NCI-H1930 (cell line): Measurements from ENCODE around the gene ZFP36L2.
"Not testable (repeated sequence)": the region's sequence is repeated elsewhere in the genome, so short reads cannot be mapped to it uniquely, and the experiment has no call there.

Experiments
- DNase-seq, 2 experiments: peaks; one replicate each; lab custom pipeline; 2025; lab: John Stamatoyannopoulos, UW

ZFP36L2 gene

GRCh38 chr2:43207553-43208300, 18.7 kb downstream of the ZFP36L2 start:
- DNase-seq = no peak

- no peak for DNase-seq
These were observed 19.8 kb downstream of the ZFP36L2 start for GRCh38 chr2:43206602-43207001.

- DNase-seq = no peak
These were observed 23.0 kb downstream of the ZFP36L2 start for GRCh38 chr2:43203373-43203772.

GRCh38 chr2:43202289-43202688, 24.1 kb downstream of the ZFP36L2 start:
- no peak for DNase-seq

- DNase-seq = no peak
These were observed 24.9 kb downstream of the ZFP36L2 start for GRCh38 chr2:43201497-43201896.

- no peak for DNase-seq
These were observed 25.4 kb downstream of the ZFP36L2 start for GRCh38 chr2:43201016-43201415.

- no peak for DNase-seq
These were observed 26.6 kb downstream of the ZFP36L2 start for GRCh38 chr2:43199492-43200488.

- no peak for DNase-seq
These were observed 28.1 kb downstream of the ZFP36L2 start for GRCh38 chr2:43198263-43198662.

- no peak for DNase-seq
These were observed 28.9 kb downstream of the ZFP36L2 start for GRCh38 chr2:43197588-43197896.

- no peak for DNase-seq
These were observed 29.4 kb downstream of the ZFP36L2 start for GRCh38 chr2:43196768-43197587.

GRCh38 chr2:43194121-43194869, 32.1 kb downstream of the ZFP36L2 start:
- no peak for DNase-seq

- no peak for DNase-seq
These were observed 32.7 kb downstream of the ZFP36L2 start for GRCh38 chr2:43193652-43194120.

GRCh38 chr2:43192744-43193651, 33.4 kb downstream of the ZFP36L2 start:
- DNase-seq = no peak

GRCh38 chr2:43191947-43192516, 34.4 kb downstream of the ZFP36L2 start:
- no peak for DNase-seq

- DNase-seq = no peak
These were observed 35.9 kb downstream of the ZFP36L2 start for GRCh38 chr2:43190311-43191052.

- DNase-seq = not testable (repeated sequence)
These were observed 36.5 kb downstream of the ZFP36L2 start for GRCh38 chr2:43189861-43190260.

GRCh38 chr2:43188561-43189386, 37.6 kb downstream of the ZFP36L2 start:
- DNase-seq = no peak

- DNase-seq = no peak
These were observed 39.6 kb downstream of the ZFP36L2 start for GRCh38 chr2:43186679-43187374.
